ENCODE results near the gene MYO1A. TPM values are rescaled to one million over a fixed set of nuclear protein-coding genes. Genes with fewer than 3 reads are reported as not detected.

The MYO1A gene
- total and polyA plus RNA-seq, 2 donors from 2014 or later: 0.25 to 0.77 TPM

DNA sequence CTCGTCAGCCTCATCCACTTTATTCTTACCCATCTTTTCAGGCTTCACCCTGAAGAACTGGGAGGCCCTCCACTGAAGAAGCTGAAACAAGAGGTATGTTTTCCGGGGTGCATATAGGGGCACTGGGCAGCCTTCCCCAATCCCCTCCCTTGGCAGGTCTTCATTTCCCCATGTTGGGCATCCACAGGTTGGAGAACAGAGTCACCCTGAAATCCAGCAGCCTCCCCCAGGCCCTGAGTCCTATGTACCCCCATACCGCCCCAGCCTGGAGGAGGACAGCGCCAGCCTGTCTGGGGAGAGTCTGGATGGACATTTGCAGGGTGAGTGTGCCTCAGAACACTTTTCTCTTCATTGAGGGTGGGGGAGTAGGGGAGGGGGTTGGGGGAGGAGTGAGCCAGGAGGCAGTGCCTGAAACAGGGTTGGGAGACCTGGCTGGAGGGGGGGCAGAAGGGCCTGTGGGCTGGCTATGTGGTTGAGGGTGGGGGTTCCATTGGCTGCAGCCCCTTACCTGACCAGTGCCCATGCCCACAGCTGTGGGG is 43.0 kb upstream of the MYO1A start:
- intact Hi-C loops (cut with DNase I): no loop called here
- no peaks in the 10 kb centered on the region for H3K27me3 ChIP-seq (ENCODE audit: control insufficient read depth, insufficient read depth, low read length)
- FAIRE-seq: no peak
- no peaks in the 10 kb centered on the region for H3K9me3 ChIP-seq (ENCODE audit: control insufficient read depth in 2 of 3, insufficient read depth in 1 of 3, low read length in 3 of 3)
- peak overlapping the region in 1 of 2 donors; percentile 41 for H3K27ac ChIP-seq (ENCODE audit: low read depth in 2 of 2, low read length in 2 of 2)
- no peak overlapping the region for H3K9ac ChIP-seq (ENCODE audit: low read length in 3 of 3)
- H3K4me1 ChIP-seq (ENCODE audit: control insufficient read depth in 2 of 3, insufficient read depth in 2 of 3, low read depth in 1 of 3, low read length in 3 of 3): peaks cover 0 to 21% (median 4%) of the 10 kb centered on the region in 3 donors
- H3K36me3 ChIP-seq (ENCODE audit: control insufficient read depth in 2 of 3, insufficient read depth in 3 of 3, low read length in 3 of 3): peaks cover 5 to 42% (median 11%) of the 10 kb centered on the region in 3 donors
- no peak for TF ChIP-seq CTCF (IDR thresholded peaks at IDR 0.05; ENCODE audit: borderline replicate concordance, extremely low read depth, insufficient read depth)
- H3K4me3 ChIP-seq (ENCODE audit: low read length in 3 of 3): no peak overlapping the region
- DNase-seq: peak in 1 of 5 donors; percentile 82

GRCh38 chr12:57092529-57092862 is 42.6 kb upstream of the MYO1A start:
- Histone ChIP-seq H3K9ac (ENCODE audit: low read length in 3 of 3) (no peak overlapping the region), H3K4me3 (ENCODE audit: low read length in 3 of 3) (no peak overlapping the region), H3K4me1 (ENCODE audit: control insufficient read depth in 2 of 3, insufficient read depth in 2 of 3, low read depth in 1 of 3, low read length in 3 of 3) (peaks cover 0 to 21% (median 4%) of the 10 kb centered on the region in 3 donors), H3K9me3 (ENCODE audit: control insufficient read depth in 2 of 3, insufficient read depth in 1 of 3, low read length in 3 of 3) (no peaks in the 10 kb centered on the region), H3K27me3 (ENCODE audit: control insufficient read depth, insufficient read depth, low read length) (no peaks in the 10 kb centered on the region), H3K36me3 (ENCODE audit: control insufficient read depth in 2 of 3, insufficient read depth in 3 of 3, low read length in 3 of 3) (peaks cover 5 to 40% (median 9%) of the 10 kb centered on the region in 3 donors), H3K27ac (ENCODE audit: low read depth in 2 of 2, low read length in 2 of 2) (no peak overlapping the region)
- DNase-seq (peak in 1 of 5 donors; percentile 31), FAIRE-seq (no peak)
- intact Hi-C loops (cut with DNase I): no loop called here
- no peak for TF ChIP-seq CTCF (IDR thresholded peaks at IDR 0.05; ENCODE audit: borderline replicate concordance, extremely low read depth, insufficient read depth)

GRCh38 chr12:57091638-57092528 is 42.0 kb upstream of the MYO1A start:
- DNase-seq (peak in 1 of 5 donors; percentile 44), FAIRE-seq (no peak)
- Histone ChIP-seq H3K4me1 (ENCODE audit: control insufficient read depth in 2 of 3, insufficient read depth in 2 of 3, low read depth in 1 of 3, low read length in 3 of 3) (peaks cover 0 to 20% (median 4%) of the 10 kb centered on the region in 3 donors), H3K27ac (ENCODE audit: low read depth in 2 of 2, low read length in 2 of 2) (no peak overlapping the region), H3K9ac (ENCODE audit: low read length in 3 of 3) (no peak overlapping the region), H3K9me3 (ENCODE audit: control insufficient read depth in 2 of 3, insufficient read depth in 1 of 3, low read length in 3 of 3) (no peaks in the 10 kb centered on the region), H3K36me3 (ENCODE audit: control insufficient read depth in 2 of 3, insufficient read depth in 3 of 3, low read length in 3 of 3) (peaks cover 5 to 40% (median 9%) of the 10 kb centered on the region in 3 donors), H3K27me3 (ENCODE audit: control insufficient read depth, insufficient read depth, low read length) (no peaks in the 10 kb centered on the region), H3K4me3 (ENCODE audit: low read length in 3 of 3) (no peak overlapping the region)
- TF ChIP-seq CTCF (IDR thresholded peaks at IDR 0.05; ENCODE audit: borderline replicate concordance, extremely low read depth, insufficient read depth): no peak
- intact Hi-C loops (cut with DNase I): no loop called here

All from kidney (tissue), 14 donors.